GM23338 (cell line): Measurements from ENCODE around the gene ZNF217. TPM values are rescaled to one million over a fixed set of nuclear protein-coding genes. Genes with fewer than 3 reads are reported as not detected.
"Not testable (repeated sequence)": the region's sequence is repeated elsewhere in the genome, so short reads cannot be mapped to it uniquely, and the experiment has no call there.

Experiments used
- ATAC-seq: fragments of 200-7000 bp; cut with Tn5 transposase; 3 replicates; pipeline ENCODE4 v1.9.1; 2020
- DNase-seq: peaks from one replicate; pipeline ENCODE4 v3.0.0-alpha.2; 2015; ENCODE audit warnings: low spot score
- H2AFZ ChIP-seq: fragments of 200-600 bp; sonication (generic); 2 replicates; pipeline ENCODE4 v1.8.0; 2016; ENCODE audit warnings: antibody characterized with exemption, mild to moderate bottlenecking, moderate library complexity
- H3F3A ChIP-seq: fragments of 200-600 bp; sonication (generic); replicated peaks from 2 replicates; pipeline ENCODE4 v1.8.0; 2017; ENCODE audit warnings: antibody characterized with exemption, mixed run types, low read depth
- H3K27ac ChIP-seq: fragments of 200-600 bp; sonication (generic); 2 replicates; pipeline ENCODE4 v1.6.1; 2016; ENCODE audit warnings: low read depth
- H3K27me3 ChIP-seq: fragments of 200-600 bp; sonication (generic); 2 replicates; pipeline ENCODE4 v1.8.0; 2016; ENCODE audit warnings: mild to moderate bottlenecking, mixed run types, moderate library complexity; ENCODE audit not compliant: insufficient read depth
- H3K36me3 ChIP-seq: fragments of 200-600 bp; sonication (generic); 2 replicates; pipeline ENCODE4 v1.8.0; 2016; ENCODE audit warnings: mild to moderate bottlenecking; ENCODE audit not compliant: insufficient read depth
- H3K4me1 ChIP-seq: fragments of 200-600 bp; sonication (generic); 2 replicates; pipeline ENCODE4 v1.8.0; 2016; ENCODE audit warnings: mild to moderate bottlenecking, moderate library complexity; ENCODE audit not compliant: insufficient read depth
- H3K4me2 ChIP-seq: fragments of 200-600 bp; sonication (generic); 2 replicates; pipeline ENCODE4 v1.7.1; 2017; ENCODE audit warnings: mixed run types
- H3K4me3 ChIP-seq: fragments of 200-600 bp; sonication (generic); 2 replicates; pipeline ENCODE4 v1.6.1; 2016; ENCODE audit warnings: mixed run types
- H3K79me2 ChIP-seq: fragments of 200-600 bp; sonication (generic); replicated peaks from 2 replicates; pipeline ENCODE4 v1.8.0; 2017; ENCODE audit warnings: mild to moderate bottlenecking; ENCODE audit not compliant: insufficient read depth
- H3K9me2 ChIP-seq: fragments of 200-600 bp; sonication (generic); 2 replicates; pipeline ENCODE4 v1.8.0; 2017; ENCODE audit not compliant: insufficient read depth
- H4K20me1 ChIP-seq: fragments of 200-600 bp; sonication (generic); replicated peaks from 2 replicates; pipeline ENCODE4 v1.8.0; 2017; ENCODE audit warnings: mild to moderate bottlenecking; ENCODE audit not compliant: insufficient read depth
- H3K27ac Mint-ChIP-seq: 2 replicates; pipeline ENCODE4 v1.8.0; 2020; ENCODE audit warnings: inconsistent platforms, mild to moderate bottlenecking, moderate library complexity, mixed read lengths
- H3K27me3 Mint-ChIP-seq: 3 replicates; pipeline ENCODE4 v1.8.0; 2022; ENCODE audit warnings: low read depth, mild to moderate bottlenecking, moderate library complexity, mixed read lengths, inconsistent platforms; ENCODE audit not compliant: insufficient read depth, poor library complexity
- H3K36me3 Mint-ChIP-seq: 3 replicates; pipeline ENCODE4 v1.8.0; 2021; ENCODE audit warnings: low read depth, mild to moderate bottlenecking, inconsistent platforms, moderate library complexity, mixed read lengths
- H3K4me1 Mint-ChIP-seq: 3 replicates; pipeline ENCODE4 v1.8.0; 2020; ENCODE audit warnings: mild to moderate bottlenecking, inconsistent platforms, mixed read lengths
- H3K4me3 Mint-ChIP-seq: 3 replicates; pipeline ENCODE4 v1.8.0; 2021; ENCODE audit warnings: moderate library complexity, mild to moderate bottlenecking, inconsistent platforms, mixed read lengths
- H3K9me3 Mint-ChIP-seq: 3 replicates; pipeline ENCODE4 v1.8.0; 2020; ENCODE audit warnings: moderate library complexity, mild to moderate bottlenecking, inconsistent platforms, mixed read lengths
- CREB1 ChIP-seq: fragments of 250-450 bp; sonication (Bioruptor Pico); IDR thresholded peaks from 2 replicates; pipeline ENCODE4 v1.5.0; 2020; ENCODE audit warnings: low read depth, mild to moderate bottlenecking, moderate library complexity
- ETS1 ChIP-seq: IDR thresholded peaks from 2 replicates; pipeline ENCODE4 v1.6.1; 2016; ENCODE audit warnings: antibody characterized with exemption
- EZH2phosphoT487 ChIP-seq: fragments of 200-600 bp; sonication (generic); IDR thresholded peaks from one replicate; pipeline ENCODE4 v1.8.1; 2018; ENCODE audit warnings: antibody characterized with exemption; ENCODE audit not compliant: unreplicated experiment
- JUNB ChIP-seq: IDR thresholded peaks from one replicate; pipeline ENCODE4 v1.6.1; 2016; ENCODE audit warnings: antibody characterized with exemption; ENCODE audit not compliant: unreplicated experiment
- POLR2AphosphoS5 ChIP-seq: IDR thresholded peaks from 2 replicates; pipeline ENCODE4 v1.6.1; 2016; ENCODE audit warnings: antibody characterized with exemption, low read depth
- ZNF114 ChIP-seq: fragments of 250-450 bp; sonication (Bioruptor Pico); IDR thresholded peaks from 2 replicates; pipeline ENCODE4 v1.5.0; 2020; ENCODE audit warnings: mild to moderate bottlenecking, moderate library complexity
- ZNF331 ChIP-seq: fragments of 250-450 bp; sonication (Bioruptor Pico); IDR thresholded peaks from 2 replicates; pipeline ENCODE4 v1.5.0; 2020; ENCODE audit warnings: low read depth, mild to moderate bottlenecking, moderate library complexity
- polyA plus RNA-seq: library from polyadenylated mRNA; unstranded; fragments of >200 nt; fragmentation: Nextera tagmentation; extraction: Ambion mirVana; gene quantifications from 2 replicates; pipeline ENCODE4 v1.2.1, GENCODE V29; 2016
- total RNA-seq: library from RNA; depleted of rRNA; stranded (reverse); fragments of >200 nt; shearing (Covaris generic); gene quantifications from 2 replicates; pipeline ENCODE4 v1.2.3, GENCODE V29; 2014
- TF ChIP-seq, protein P1 (sequence below), 2 experiments: fragments of 200-600 bp in 1 of 2; sonication (generic) in 1 of 2; conservative IDR thresholded peaks; 2 replicates each; pipeline versions ENCODE4 v1.5.1 to v1.6.1; 2016 to 2017; ENCODE audit warnings: antibody characterized with exemption in 2 of 2, low read depth in 2 of 2, mild to moderate bottlenecking in 2 of 2, moderate library complexity in 1 of 2
- TF ChIP-seq, protein P2 (sequence below): IDR thresholded peaks from one replicate; pipeline ENCODE4 v1.6.1; 2018; ENCODE audit warnings: antibody characterized with exemption; ENCODE audit not compliant: unreplicated experiment

Gene ZNF217
- total and polyA plus RNA-seq, 2 experiments from 2014 or later, result 32.8 to 78.0 TPM

DNA sequence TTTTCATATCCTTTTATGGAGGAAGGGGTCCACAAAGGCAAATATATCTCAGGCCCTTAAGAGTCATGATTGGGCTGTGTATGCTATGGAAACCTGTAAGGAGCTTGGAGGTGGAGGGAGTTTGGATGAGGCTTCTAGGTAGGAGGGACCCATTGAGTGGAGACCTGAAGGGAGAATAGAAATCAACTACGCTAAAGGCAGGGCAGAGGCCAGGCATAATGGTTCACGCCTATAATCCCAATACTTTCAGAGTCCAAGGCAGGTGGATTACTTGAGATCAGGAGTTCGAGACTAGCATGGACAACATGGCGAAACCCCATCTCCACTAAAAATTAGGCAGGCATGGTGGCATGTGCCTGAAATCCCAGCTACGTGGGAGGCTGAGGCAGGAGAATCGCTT lies 34.4 kb upstream of the ZNF217 start:
- Mint-ChIP-seq H3K27me3 (peaks cover 5% of the 10 kb centered on the region), H3K36me3 (no peaks in the 10 kb centered on the region), H3K9me3 (no peaks in the 10 kb centered on the region; the same call in 2 of the 3 replicates), H3K27ac (no peak overlapping the region), H3K4me1 (peaks cover 7% of the 10 kb centered on the region), H3K4me3 (no peak overlapping the region)
- ATAC-seq (no peak), DNase-seq (no peak)
- no peaks in the 10 kb centered on the region for H3K27me3 ChIP-seq
- H3K9me2 ChIP-seq, result no peaks in the 10 kb centered on the region
- H3K4me1 ChIP-seq, result peaks cover 11% of the 10 kb centered on the region; the same call in 1 of the 2 replicates
- H3K36me3 ChIP-seq, result no peaks in the 10 kb centered on the region
- H2AFZ ChIP-seq, result no peak overlapping the region
- no peaks in the 10 kb centered on the region for H4K20me1 ChIP-seq
- no peak overlapping the region for H3K4me2 ChIP-seq
- H3K27ac ChIP-seq, result no peak overlapping the region
- H3K79me2 ChIP-seq, result no peaks in the 10 kb centered on the region
- no peaks in the 10 kb centered on the region for H3F3A ChIP-seq
- TF ChIP-seq ZNF114 (CRISPR knock-in tag) (no peak), ZNF331 (no peak), EZH2phosphoT487 (no peak), ETS1 (no peak), JUNB (no peak), POLR2AphosphoS5 (no peak), CREB1 (CRISPR knock-in tag) (no peak)
- no peak overlapping the region for H3K4me3 ChIP-seq

DNA sequence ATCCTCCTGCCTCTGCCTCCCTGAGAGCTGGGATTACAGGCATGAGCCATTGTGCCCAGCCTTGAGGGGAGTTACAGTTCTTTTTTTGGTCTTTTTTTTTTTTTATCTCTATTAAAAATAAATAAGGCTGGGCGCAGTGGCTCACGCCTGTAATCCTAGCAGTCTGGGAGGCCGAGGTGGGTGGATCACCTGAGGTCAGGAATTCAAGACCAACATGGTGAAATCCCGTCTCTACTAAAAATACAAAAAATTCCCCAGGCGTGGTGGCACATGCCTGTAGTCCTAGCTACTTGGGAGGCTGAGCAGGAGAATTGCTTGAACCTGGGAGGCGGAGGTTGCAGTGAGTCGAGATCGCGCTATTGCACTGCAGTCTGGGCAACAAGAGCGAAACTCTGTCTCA lies 33.4 kb upstream of the ZNF217 start:
- not testable (repeated sequence) for H4K20me1 ChIP-seq, H3K79me2 ChIP-seq, H3K27me3 ChIP-seq, H3K27ac ChIP-seq, H3F3A ChIP-seq, H3K9me3 Mint-ChIP-seq, H3K36me3 ChIP-seq, H3K27me3 Mint-ChIP-seq, ATAC-seq, H3K27ac Mint-ChIP-seq, H2AFZ ChIP-seq, DNase-seq, H3K4me2 ChIP-seq, H3K4me3 ChIP-seq, H3K4me3 Mint-ChIP-seq, H3K9me2 ChIP-seq, H3K36me3 Mint-ChIP-seq
- H3K4me1 ChIP-seq, result peaks cover 21% of the 10 kb centered on the region; the same call in 1 of the 2 replicates
- peaks cover 16% of the 10 kb centered on the region for H3K4me1 Mint-ChIP-seq

DNA sequence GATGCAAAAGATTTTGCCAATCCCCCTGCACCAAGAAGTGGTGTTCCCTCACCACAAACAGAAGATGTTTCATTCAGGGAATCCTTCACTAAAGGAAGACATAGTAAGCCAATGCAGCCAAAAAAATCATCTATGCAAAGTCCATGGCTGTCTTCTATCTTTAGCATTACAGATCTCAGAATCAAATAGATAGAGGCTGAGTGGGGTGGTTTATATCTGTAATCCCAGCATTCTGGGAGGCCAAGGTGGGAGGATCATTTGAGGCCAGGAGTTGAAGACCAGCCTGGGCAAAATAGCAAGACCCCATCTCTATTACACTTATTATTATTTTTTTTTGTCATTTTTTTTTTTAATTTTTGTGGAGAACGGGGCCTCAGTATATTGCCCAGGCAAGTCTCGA lies 32.9 kb upstream of the ZNF217 start:
- Mint-ChIP-seq H3K27ac (no peak overlapping the region), H3K36me3 (no peaks in the 10 kb centered on the region), H3K4me3 (no peak overlapping the region), H3K9me3 (no peaks in the 10 kb centered on the region), H3K4me1 (peaks cover 20% of the 10 kb centered on the region), H3K27me3 (peaks cover 4% of the 10 kb centered on the region)
- H3K36me3 ChIP-seq, result no peaks in the 10 kb centered on the region
- H3K27ac ChIP-seq, result no peak overlapping the region
- no peaks in the 10 kb centered on the region for H3K79me2 ChIP-seq
- no peak overlapping the region for H3K4me2 ChIP-seq
- peaks cover 23% of the 10 kb centered on the region for H3K4me1 ChIP-seq
- no peaks in the 10 kb centered on the region for H4K20me1 ChIP-seq
- no peaks in the 10 kb centered on the region for H3K9me2 ChIP-seq
- H3F3A ChIP-seq, result no peaks in the 10 kb centered on the region
- H3K27me3 ChIP-seq, result no peaks in the 10 kb centered on the region
- ATAC-seq (no peak), DNase-seq (no peak)
- H3K4me3 ChIP-seq, result no peak overlapping the region
- no peak overlapping the region for H2AFZ ChIP-seq
- TF ChIP-seq EZH2phosphoT487 (no peak), CREB1 (CRISPR knock-in tag) (no peak), POLR2AphosphoS5 (no peak), ETS1 (no peak), ZNF331 (no peak)
- TF ChIP-seq, protein P1, sequence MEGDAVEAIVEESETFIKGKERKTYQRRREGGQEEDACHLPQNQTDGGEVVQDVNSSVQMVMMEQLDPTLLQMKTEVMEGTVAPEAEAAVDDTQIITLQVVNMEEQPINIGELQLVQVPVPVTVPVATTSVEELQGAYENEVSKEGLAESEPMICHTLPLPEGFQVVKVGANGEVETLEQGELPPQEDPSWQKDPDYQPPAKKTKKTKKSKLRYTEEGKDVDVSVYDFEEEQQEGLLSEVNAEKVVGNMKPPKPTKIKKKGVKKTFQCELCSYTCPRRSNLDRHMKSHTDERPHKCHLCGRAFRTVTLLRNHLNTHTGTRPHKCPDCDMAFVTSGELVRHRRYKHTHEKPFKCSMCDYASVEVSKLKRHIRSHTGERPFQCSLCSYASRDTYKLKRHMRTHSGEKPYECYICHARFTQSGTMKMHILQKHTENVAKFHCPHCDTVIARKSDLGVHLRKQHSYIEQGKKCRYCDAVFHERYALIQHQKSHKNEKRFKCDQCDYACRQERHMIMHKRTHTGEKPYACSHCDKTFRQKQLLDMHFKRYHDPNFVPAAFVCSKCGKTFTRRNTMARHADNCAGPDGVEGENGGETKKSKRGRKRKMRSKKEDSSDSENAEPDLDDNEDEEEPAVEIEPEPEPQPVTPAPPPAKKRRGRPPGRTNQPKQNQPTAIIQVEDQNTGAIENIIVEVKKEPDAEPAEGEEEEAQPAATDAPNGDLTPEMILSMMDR (conservative IDR thresholded peaks at IDR 0.05; ENCODE audit: low read depth in 2 of 2), result no peak
- TF ChIP-seq, protein P2, sequence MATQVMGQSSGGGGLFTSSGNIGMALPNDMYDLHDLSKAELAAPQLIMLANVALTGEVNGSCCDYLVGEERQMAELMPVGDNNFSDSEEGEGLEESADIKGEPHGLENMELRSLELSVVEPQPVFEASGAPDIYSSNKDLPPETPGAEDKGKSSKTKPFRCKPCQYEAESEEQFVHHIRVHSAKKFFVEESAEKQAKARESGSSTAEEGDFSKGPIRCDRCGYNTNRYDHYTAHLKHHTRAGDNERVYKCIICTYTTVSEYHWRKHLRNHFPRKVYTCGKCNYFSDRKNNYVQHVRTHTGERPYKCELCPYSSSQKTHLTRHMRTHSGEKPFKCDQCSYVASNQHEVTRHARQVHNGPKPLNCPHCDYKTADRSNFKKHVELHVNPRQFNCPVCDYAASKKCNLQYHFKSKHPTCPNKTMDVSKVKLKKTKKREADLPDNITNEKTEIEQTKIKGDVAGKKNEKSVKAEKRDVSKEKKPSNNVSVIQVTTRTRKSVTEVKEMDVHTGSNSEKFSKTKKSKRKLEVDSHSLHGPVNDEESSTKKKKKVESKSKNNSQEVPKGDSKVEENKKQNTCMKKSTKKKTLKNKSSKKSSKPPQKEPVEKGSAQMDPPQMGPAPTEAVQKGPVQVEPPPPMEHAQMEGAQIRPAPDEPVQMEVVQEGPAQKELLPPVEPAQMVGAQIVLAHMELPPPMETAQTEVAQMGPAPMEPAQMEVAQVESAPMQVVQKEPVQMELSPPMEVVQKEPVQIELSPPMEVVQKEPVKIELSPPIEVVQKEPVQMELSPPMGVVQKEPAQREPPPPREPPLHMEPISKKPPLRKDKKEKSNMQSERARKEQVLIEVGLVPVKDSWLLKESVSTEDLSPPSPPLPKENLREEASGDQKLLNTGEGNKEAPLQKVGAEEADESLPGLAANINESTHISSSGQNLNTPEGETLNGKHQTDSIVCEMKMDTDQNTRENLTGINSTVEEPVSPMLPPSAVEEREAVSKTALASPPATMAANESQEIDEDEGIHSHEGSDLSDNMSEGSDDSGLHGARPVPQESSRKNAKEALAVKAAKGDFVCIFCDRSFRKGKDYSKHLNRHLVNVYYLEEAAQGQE, result no peak
